Colonic mucosa (tissue), 4 donors: Measurements from ENCODE around the gene ARHGAP15. TPM values are rescaled to one million over a fixed set of nuclear protein-coding genes. Genes with fewer than 3 reads are reported as not detected.

ENCODE experiments used
- DNase-seq: peaks from one replicate; pipeline ENCODE4 v3.0.0-alpha.2; 2020
- H3K27ac ChIP-seq: fragments of 200-600 bp; one replicate; pipeline ENCODE4 v1.8.0; 2021
- H3K27me3 ChIP-seq: fragments of 200-600 bp; one replicate; pipeline ENCODE4 v1.8.0; 2021
- H3K36me3 ChIP-seq: fragments of 200-600 bp; one replicate; pipeline ENCODE4 v1.8.0; 2021
- H3K4me1 ChIP-seq: fragments of 200-600 bp; one replicate; pipeline ENCODE4 v1.8.0; 2021; ENCODE audit warnings: mild to moderate bottlenecking
- H3K4me3 ChIP-seq: fragments of 200-600 bp; one replicate; pipeline ENCODE4 v1.8.0; 2021
- H3K9ac ChIP-seq, 2 donors: one replicate each; pipeline ENCODE4 v1.7.0; 2013; ENCODE audit warnings: control low read depth in 2 of 2, low read depth in 2 of 2, low read length in 2 of 2
- H3K9me3 ChIP-seq: fragments of 200-600 bp; one replicate; pipeline ENCODE4 v1.8.0; 2021
- intact Hi-C: fragments of 100-400 bp; cut with DNase I; formaldehyde crosslinking; loops from one replicate; pipeline ENCODE4 v1.14.1; 2022
- total RNA-seq, 2 donors: library from RNA; stranded (reverse); fragmentation: NEBNext Ultra II Directional in 1 of 2; extraction: Animal tissue kit (Norgen Biotek cat#: 25700) in 1 of 2; gene quantifications; one replicate each; pipeline ENCODE4 v1.2.1, GENCODE V29; 2021
- TF ChIP-seq, protein P1 (sequence below): fragments of 200-600 bp; IDR thresholded peaks from one replicate; pipeline ENCODE4 v1.8.0; 2022; ENCODE audit warnings: antibody characterized with exemption, mild to moderate bottlenecking
- donor health status: healthy.
- donor health status: DM: no; HTN: no; CAD: no.
- donor health status: DM: no; HTN: no; CAD: no.

ARHGAP15 gene
- total RNA-seq, 2 donors from 2014 or later = 1.6 to 3.7 TPM

DNA sequence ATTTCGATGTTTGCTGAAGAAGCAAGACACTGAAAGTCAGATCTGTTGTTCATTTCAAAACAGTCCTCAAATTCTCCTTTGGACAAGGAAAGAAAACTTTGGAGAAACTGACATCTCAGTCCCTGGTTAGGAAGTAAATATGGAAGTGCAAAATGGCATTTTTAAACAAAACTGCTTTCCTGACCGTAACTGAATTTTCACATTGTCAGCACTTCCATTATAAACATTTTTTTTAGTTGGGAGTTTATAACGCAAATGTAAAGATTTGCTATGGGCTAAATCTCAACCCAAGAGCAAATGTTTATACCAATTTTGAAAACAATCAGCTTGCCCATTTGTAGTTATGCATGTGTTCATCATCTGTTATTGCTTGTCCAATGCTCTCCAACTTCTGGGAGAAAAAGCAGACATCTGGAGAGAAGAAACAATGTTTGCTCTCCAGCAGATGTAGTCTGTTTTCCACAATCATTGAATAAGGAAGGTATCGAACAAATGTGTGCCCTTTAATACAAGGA is 520.1 kb downstream of the ARHGAP15 start:
- intact Hi-C loops = no loop called here
- DNase-seq = no peak
- Histone ChIP-seq H3K4me3 (no peak overlapping the region), H3K36me3 (no peaks in the 10 kb centered on the region), H3K4me1 (no peaks in the 10 kb centered on the region), H3K27ac (no peak overlapping the region), H3K9ac (no peak overlapping the region), H3K27me3 (no peaks in the 10 kb centered on the region), H3K9me3 (no peaks in the 10 kb centered on the region)
- TF ChIP-seq, protein P1, sequence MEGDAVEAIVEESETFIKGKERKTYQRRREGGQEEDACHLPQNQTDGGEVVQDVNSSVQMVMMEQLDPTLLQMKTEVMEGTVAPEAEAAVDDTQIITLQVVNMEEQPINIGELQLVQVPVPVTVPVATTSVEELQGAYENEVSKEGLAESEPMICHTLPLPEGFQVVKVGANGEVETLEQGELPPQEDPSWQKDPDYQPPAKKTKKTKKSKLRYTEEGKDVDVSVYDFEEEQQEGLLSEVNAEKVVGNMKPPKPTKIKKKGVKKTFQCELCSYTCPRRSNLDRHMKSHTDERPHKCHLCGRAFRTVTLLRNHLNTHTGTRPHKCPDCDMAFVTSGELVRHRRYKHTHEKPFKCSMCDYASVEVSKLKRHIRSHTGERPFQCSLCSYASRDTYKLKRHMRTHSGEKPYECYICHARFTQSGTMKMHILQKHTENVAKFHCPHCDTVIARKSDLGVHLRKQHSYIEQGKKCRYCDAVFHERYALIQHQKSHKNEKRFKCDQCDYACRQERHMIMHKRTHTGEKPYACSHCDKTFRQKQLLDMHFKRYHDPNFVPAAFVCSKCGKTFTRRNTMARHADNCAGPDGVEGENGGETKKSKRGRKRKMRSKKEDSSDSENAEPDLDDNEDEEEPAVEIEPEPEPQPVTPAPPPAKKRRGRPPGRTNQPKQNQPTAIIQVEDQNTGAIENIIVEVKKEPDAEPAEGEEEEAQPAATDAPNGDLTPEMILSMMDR = no peak

DNA sequence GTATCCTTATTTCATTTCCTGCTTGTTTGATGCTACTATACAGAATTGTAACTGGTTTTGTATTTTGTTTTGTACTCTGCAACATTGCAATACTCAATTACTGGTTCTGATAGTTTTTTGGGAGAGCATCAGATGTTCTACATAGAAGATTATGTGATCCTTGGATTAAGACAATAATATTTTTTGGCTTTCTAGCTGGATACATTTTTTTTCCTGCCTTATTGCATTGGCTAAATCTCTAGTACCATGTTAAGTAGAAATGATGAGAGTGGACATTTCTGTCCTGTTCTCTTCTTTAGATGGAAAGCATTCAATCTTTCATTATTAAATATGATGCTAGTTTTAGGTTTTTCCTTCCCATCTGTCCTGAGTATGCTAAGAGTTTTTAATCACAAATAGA is 523.5 kb downstream of the ARHGAP15 start:
- H3K4me3 ChIP-seq = no peak overlapping the region
- no peaks in the 10 kb centered on the region for H3K4me1 ChIP-seq
- intact Hi-C loops = no loop called here
- H3K36me3 ChIP-seq = no peaks in the 10 kb centered on the region
- TF ChIP-seq, protein P1 = no peak
- DNase-seq = no peak
- no peak overlapping the region for H3K27ac ChIP-seq
- H3K9ac ChIP-seq = no peak overlapping the region
- no peaks in the 10 kb centered on the region for H3K27me3 ChIP-seq
- no peaks in the 10 kb centered on the region for H3K9me3 ChIP-seq

DNA sequence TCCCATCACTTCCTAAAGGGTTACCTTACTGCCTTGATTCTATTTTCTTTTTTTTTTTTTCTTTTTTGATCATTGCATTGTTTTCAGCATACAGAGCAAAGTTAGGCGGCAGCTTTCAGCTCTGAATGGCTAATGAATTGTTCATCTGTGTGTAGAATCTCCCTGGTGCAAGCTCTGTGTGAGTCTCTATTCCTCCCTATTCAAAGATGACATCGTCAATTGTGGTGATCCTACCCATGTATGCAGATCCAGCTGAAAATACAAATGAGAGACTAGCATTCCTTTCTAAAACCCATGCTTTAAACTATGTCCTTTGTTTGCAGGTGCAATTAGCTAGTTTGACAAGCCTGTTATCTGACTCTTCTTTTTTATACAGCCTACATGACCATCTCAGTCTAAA is 539.0 kb downstream of the ARHGAP15 start:
- H3K4me1 ChIP-seq = no peaks in the 10 kb centered on the region
- intact Hi-C loops = no loop called here
- H3K4me3 ChIP-seq = no peak overlapping the region
- no peaks in the 10 kb centered on the region for H3K27me3 ChIP-seq
- no peak for DNase-seq
- TF ChIP-seq, protein P1 = no peak
- no peak overlapping the region for H3K27ac ChIP-seq
- no peak overlapping the region for H3K9ac ChIP-seq
- no peaks in the 10 kb centered on the region for H3K9me3 ChIP-seq
- no peaks in the 10 kb centered on the region for H3K36me3 ChIP-seq

DNA sequence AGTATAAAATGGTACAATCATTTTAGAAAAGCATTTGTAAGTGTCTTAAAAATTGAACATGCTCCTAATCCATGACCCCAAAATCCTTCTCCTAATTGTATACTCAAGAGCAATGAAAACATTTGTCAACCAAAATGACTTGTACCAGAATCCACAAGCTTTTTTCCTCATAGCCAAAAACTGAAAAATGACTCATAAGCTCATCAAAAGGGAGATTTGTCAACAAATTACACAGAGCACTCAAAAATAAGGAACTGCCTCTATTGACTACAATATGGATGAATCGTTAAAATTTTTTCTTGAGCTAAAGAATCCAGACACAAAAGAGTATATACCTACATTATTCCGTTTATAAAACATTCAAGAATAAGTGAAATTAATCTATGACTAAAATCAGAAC is 544.8 kb downstream of the ARHGAP15 start:
- Histone ChIP-seq H3K27me3 (no peaks in the 10 kb centered on the region), H3K4me3 (no peak overlapping the region), H3K9me3 (no peaks in the 10 kb centered on the region), H3K9ac (no peak overlapping the region), H3K27ac (no peak overlapping the region), H3K4me1 (no peaks in the 10 kb centered on the region), H3K36me3 (no peaks in the 10 kb centered on the region)
- DNase-seq = no peak
- intact Hi-C loops = no loop called here
- TF ChIP-seq, protein P1 = no peak

DNA sequence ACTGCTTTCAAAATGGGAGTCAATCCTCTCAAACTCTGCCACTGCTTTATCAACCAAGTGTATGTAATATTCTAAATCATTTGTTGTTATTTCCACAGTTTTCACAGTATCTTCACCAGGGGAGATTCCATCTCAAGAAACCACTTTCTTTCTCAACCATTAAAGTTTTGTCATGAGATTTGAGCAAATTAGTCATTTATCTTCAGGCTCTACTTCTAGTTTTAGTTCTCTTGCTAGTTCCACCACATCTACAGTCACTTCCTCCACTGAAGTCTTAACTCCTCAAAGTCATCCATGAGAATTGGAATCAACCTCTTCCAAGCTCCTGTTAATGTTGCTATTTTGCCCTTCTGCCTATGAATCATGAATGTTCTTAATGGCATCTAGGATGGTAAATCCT is 545.8 kb downstream of the ARHGAP15 start:
- no peaks in the 10 kb centered on the region for H3K9me3 ChIP-seq
- no peaks in the 10 kb centered on the region for H3K36me3 ChIP-seq
- H3K27ac ChIP-seq = no peak overlapping the region
- H3K4me1 ChIP-seq = no peaks in the 10 kb centered on the region
- H3K9ac ChIP-seq = no peak overlapping the region
- no peak for DNase-seq
- no peak overlapping the region for H3K4me3 ChIP-seq
- TF ChIP-seq, protein P1 = no peak
- H3K27me3 ChIP-seq = no peaks in the 10 kb centered on the region
- intact Hi-C loops = no loop called here
